AG10803 (cell line): Measurements from ENCODE around the gene DNAH14.

Experiments used
- DNase-seq: peaks from one replicate; pipeline ENCODE4 v3.0.0; 2010; ENCODE audit warnings: low read depth
- H3K4me3 ChIP-seq: 2 replicates; pipeline ENCODE4 v1.5.1; 2011; ENCODE audit warnings: mild to moderate bottlenecking, low read length, control low read depth
- CTCF ChIP-seq: conservative IDR thresholded peaks from 2 replicates; pipeline ENCODE4 v1.5.1; 2011; ENCODE audit warnings: mild to moderate bottlenecking, low read length, control low read depth, inconsistent platforms

DNAH14 gene

GRCh38 chr1:225350872-225351271, 421.4 kb downstream of the DNAH14 start:
- DNase-seq = no peak
- TF ChIP-seq CTCF = no peak

GRCh38 chr1:225354906-225355305, 425.4 kb downstream of the DNAH14 start:
- no peak for DNase-seq

More at GRCh38 chr1:225350872-225351271, 421.4 kb downstream of the DNAH14 start:
- H3K4me3 ChIP-seq = no peak overlapping the region

GRCh38 chr1:225355863-225356262, 426.4 kb downstream of the DNAH14 start:
- no peak for DNase-seq
- no peak overlapping the region for H3K4me3 ChIP-seq
- no peak for TF ChIP-seq CTCF

More at GRCh38 chr1:225354906-225355305, 425.4 kb downstream of the DNAH14 start:
- no peak overlapping the region for H3K4me3 ChIP-seq
- TF ChIP-seq CTCF = no peak

- no peak for TF ChIP-seq CTCF
- no peak for DNase-seq
- H3K4me3 ChIP-seq = no peak overlapping the region
These were observed 430.6 kb downstream of the DNAH14 start for GRCh38 chr1:225360119-225360518.

- no peak for DNase-seq
- H3K4me3 ChIP-seq = no peak overlapping the region
- no peak for TF ChIP-seq CTCF
These were observed 431.7 kb downstream of the DNAH14 start for GRCh38 chr1:225361176-225361575.

- no peak overlapping the region for H3K4me3 ChIP-seq
These were observed 433.3 kb downstream of the DNAH14 start for GRCh38 chr1:225362805-225363204.

More at GRCh38 chr1:225362805-225363204, 433.3 kb downstream of the DNAH14 start:
- DNase-seq = no peak
- no peak for TF ChIP-seq CTCF
